Measurements from ENCODE around the gene NUTM1.
A peak's percentile ranks its signal among the peaks of the same experiment; 100 is the strongest.

NUTM1 gene, protein sequence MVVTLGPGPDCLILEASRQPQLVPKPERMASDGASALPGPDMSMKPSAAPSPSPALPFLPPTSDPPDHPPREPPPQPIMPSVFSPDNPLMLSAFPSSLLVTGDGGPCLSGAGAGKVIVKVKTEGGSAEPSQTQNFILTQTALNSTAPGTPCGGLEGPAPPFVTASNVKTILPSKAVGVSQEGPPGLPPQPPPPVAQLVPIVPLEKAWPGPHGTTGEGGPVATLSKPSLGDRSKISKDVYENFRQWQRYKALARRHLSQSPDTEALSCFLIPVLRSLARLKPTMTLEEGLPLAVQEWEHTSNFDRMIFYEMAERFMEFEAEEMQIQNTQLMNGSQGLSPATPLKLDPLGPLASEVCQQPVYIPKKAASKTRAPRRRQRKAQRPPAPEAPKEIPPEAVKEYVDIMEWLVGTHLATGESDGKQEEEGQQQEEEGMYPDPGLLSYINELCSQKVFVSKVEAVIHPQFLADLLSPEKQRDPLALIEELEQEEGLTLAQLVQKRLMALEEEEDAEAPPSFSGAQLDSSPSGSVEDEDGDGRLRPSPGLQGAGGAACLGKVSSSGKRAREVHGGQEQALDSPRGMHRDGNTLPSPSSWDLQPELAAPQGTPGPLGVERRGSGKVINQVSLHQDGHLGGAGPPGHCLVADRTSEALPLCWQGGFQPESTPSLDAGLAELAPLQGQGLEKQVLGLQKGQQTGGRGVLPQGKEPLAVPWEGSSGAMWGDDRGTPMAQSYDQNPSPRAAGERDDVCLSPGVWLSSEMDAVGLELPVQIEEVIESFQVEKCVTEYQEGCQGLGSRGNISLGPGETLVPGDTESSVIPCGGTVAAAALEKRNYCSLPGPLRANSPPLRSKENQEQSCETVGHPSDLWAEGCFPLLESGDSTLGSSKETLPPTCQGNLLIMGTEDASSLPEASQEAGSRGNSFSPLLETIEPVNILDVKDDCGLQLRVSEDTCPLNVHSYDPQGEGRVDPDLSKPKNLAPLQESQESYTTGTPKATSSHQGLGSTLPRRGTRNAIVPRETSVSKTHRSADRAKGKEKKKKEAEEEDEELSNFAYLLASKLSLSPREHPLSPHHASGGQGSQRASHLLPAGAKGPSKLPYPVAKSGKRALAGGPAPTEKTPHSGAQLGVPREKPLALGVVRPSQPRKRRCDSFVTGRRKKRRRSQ

GRCh38 chr15:34342737-34343575 lies at the start of gene NUTM1, which contains the start of gene NOP10:
Gene NUTM1 (plus strand): TSS chr15:34343315. CDS start chr15:34343697, 382 bp downstream.
Gene NOP10 (minus strand): TSS chr15:34343136. CDS start chr15:34343073, 63 bp downstream.
- peak; percentile 95 for DNase-seq

DNA sequence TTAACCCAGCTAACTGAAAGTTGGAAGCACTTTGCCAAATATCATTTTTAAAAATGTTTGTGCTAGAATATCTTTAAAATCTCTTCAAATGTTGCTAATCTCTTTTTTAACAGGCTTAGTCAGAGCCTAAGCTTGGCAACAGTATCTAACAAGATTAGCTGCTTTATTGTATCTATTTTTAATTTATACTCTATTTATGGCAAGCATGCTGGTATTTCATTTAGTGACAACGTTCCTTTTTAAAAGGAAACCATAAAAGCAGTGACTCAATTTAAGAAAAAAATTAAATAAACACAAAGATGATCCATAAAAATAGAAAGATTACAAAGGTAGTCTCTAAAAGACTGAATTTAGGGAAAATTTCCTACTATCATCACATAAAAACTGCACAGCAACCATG lies 46.1 kb upstream of the NUTM1 start:
- DNase-seq, result no peak

GRCh38 chr15:34301058-34301457 lies 42.1 kb upstream of the NUTM1 start:
- DNase-seq, result no peak

- peak; percentile 28 for DNase-seq
Observed at GRCh38 chr15:34304613-34305012, 38.5 kb upstream of the NUTM1 start.

DNA sequence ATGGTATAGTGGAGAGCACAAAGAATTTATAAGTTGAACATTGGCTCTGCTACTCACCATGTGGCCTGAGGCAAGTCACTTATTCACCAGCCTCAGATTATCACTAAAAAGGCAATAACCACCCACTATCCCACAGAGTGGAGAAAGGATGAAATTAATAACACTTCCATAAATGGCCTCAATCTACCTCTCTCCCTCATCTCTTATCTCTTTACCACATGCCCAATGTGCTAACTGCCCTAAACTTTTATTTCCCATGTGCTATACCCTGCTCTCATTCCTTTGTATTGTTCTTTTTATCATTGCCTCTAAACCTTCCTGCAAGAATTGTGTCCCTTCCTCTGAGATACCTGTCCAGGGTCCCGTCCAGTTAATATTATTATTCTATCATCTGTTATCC lies 31.6 kb upstream of the NUTM1 start:
- no peak for DNase-seq

GRCh38 chr15:34314491-34315490 lies 28.3 kb upstream of the NUTM1 start:
- no peak for DNase-seq

- DNase-seq, result peak; percentile 65
Observed at GRCh38 chr15:34318277-34319079, 24.6 kb upstream of the NUTM1 start.

DNA sequence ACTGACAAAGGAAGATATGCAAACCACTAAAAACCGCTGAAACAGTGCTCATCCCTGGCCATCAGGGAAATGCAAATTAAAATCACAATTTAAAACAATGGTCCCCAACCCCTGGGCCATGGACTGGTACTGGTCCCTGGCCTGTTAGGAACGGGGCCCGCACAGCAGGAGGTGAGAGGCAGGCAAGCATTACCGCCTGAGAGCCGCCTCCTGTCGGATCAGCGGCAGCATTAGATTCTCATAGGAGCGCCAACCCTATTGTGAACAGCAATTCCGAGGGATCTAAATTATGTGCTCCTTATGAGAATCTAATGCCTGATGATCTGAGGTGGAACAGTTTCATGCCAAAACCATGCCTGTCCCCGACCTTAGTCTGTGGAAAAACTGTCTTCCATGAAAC lies 19.9 kb upstream of the NUTM1 start:
- DNase-seq, result no peak

DNA sequence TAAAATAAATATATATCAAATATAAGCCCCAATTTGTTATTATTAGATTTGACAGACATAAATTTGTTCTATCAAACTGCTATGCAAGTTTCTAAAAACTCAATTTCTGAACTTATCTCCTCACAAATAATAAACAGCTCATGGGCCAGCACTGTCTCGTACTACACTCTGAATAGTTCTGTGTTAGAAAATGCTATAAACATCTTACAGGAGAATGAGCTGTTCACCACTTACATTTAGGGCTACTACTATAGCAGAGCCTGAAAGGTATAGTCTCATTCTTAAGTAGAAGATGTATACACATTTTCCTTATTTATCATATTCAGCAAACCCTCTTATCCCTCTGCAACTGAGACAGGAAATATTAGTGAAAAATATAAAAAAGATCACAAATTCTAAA lies 18.2 kb upstream of the NUTM1 start:
- DNase-seq, result no peak

DNA sequence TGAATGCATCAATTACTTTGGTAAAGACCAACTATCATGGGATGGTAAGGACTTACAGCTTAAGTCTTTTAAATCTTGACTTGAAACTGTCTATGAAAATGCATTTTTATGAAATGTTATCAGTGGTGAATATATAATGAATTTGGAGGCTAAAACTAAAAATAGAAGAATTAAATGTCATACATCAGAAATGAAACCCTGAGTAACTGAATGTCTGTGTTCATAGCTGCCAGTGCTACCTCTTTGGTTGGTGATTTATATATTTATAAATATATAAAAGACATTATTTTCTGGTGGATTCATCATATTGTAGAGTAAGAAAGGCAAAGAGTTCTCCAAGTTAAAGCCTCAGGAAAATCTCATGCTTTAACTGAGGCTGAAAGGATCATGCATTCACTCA lies 17.7 kb upstream of the NUTM1 start:
- no peak for DNase-seq

GRCh38 chr15:34327906-34328305 lies 15.2 kb upstream of the NUTM1 start:
- DNase-seq, result no peak

- no peak for DNase-seq
Observed at GRCh38 chr15:34329006-34329405, 14.1 kb upstream of the NUTM1 start.

GRCh38 chr15:34330279-34330678 lies 12.8 kb upstream of the NUTM1 start:
- no peak for DNase-seq

DNA sequence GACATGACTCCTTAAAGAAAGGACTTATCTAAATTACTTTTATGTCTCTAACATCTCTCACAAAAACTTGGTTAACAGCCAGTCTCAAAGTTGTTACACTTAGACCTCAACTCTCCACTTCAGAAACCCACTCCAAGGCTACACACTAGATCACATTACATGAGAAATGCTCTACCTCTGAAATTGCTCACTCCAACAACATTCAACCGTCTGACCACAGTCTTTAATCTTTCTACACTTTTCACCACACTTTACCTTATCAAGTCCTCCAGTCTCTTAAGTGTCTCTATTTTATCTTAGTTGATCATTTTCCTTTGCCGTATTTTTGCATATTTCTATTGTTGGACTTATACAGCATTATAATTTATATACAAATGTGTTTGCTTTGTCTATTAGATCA lies 11.3 kb upstream of the NUTM1 start:
- no peak for DNase-seq

GRCh38 chr15:34332553-34333120 lies 10.5 kb upstream of the NUTM1 start:
- no peak for DNase-seq

GRCh38 chr15:34334672-34335071 lies 8.4 kb upstream of the NUTM1 start:
- no peak for DNase-seq

DNA sequence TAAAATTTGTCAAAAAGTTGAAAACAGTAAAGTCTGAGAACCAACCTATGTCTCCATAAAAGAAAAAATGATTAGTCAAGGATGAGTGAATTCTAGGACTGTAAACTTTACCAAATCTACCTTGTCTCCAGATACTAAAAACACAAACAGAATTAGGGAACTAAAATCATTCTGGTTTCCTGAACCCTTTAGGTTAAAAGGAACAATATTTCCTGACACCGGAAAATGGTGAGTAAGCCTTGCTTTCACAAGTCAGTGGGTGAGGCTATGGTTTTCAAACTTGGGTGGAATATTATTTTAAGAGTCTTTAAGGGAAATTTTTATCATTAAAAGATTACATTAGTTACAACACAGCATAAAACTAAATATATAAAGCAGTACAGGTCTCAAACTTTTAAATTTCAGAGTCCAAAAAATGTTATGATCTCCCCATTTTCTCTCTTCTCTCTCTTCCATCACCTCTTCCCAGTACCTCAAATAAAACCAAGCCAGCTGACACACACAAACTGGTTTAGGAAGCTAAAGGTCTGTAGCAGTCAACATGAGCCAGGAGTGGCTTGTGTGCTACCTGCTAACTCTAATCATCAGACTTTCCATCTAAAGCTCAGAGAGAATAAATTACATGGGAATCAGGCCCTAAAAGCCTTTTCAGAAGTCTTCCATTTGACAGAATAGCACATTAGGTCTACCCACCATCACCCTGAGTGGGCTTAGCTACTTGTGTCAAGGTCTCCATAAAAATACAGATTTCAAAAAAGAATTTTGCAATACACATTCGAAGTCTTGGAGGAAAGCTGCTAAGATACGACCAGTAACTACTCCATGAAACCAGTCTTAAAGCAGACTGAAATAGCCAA lies 7.7 kb upstream of the NUTM1 start:
- no peak for DNase-seq

DNA sequence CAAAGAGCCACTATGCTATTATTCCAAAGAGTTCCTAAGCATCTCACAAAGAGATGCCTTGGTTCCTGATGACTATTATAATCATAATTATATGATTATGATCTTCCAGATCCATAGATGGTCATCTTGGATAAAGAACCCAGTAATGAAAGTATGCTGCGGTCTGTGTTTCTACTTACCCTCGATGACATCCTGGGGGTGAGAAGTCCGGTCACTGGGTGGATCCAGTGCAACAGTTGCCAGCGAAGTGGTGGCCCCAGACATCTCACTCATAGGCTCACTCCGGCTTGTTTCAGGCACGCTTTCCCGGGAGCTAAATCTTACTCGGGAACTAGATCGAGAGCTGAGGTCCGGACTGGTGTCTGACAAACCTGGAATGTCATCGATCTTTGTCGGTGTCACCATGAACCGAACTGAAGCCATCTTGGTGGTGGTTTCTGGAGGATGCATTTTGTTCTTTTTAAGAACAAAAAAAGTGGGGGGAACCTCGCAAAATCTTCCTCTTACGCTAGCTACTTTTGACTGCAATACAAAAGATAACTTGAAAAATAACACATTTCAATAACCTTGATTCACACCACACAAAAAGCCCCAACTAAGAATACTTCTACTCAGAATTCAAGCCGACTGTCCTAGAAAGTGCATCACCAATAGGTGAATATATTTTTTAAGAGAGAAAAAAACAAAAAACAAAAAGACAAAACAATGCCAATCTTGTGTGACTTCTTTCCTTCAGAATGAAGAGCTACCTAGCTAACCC lies 6.7 kb upstream of the NUTM1 start:
- no peak for DNase-seq

Measured in kidney glomerular epithelial cell (primary cell).